IMR-90 (cell line): ENCODE data around the gene PPP2R2D. TPM values are rescaled to one million over a fixed set of nuclear protein-coding genes. Genes with fewer than 3 reads are reported as not detected.

Source experiments
- ATAC-seq: fragments of 200-7000 bp; cut with Tn5 transposase; 2 replicates; pipeline ENCODE4 v1.9.1; 2020; ENCODE audit warnings: low read depth, mild to moderate bottlenecking, moderate library complexity
- BruUV-seq: library from RNA; stranded (reverse); fragments of 400-500 nt; replicated peaks from 2 replicates; lab custom pipeline; 2021; lab: Mats Ljungman, UMichigan
- CTCF ChIA-PET: fragments of 300-600 bp; formaldehyde crosslinking; extraction: SDS; loops from one replicate; lab custom pipeline; 2021; ENCODE audit warnings: antibody characterized with exemption; lab: Yijun Ruan, JAX
- POLR2A ChIA-PET: fragments of 300-600 bp; sonication (Branson Sonifier 250); formaldehyde crosslinking; loops from one replicate; lab custom pipeline; 2022; ENCODE audit warnings: antibody characterized with exemption; ENCODE audit not compliant: unreplicated experiment; lab: Charles Lee
- DNase-seq: peaks from one replicate; pipeline ENCODE4 v3.0.0; 2013
- H2AFZ ChIP-seq: replicated peaks from 2 replicates; pipeline ENCODE3; 2013; ENCODE audit warnings: low read length, mild to moderate bottlenecking; ENCODE audit not compliant: poor library complexity
- H2AK5ac ChIP-seq: 2 replicates; pipeline ENCODE4 v1.6.1; 2013; ENCODE audit warnings: low read depth, low read length, inconsistent platforms
- H2AK9ac ChIP-seq: replicated peaks from 2 replicates; pipeline ENCODE3; 2013; ENCODE audit warnings: mild to moderate bottlenecking, low read depth, low read length, moderate library complexity; ENCODE audit not compliant: poor library complexity
- H2BK120ac ChIP-seq: 2 replicates; pipeline ENCODE4 v1.6.1; 2013; ENCODE audit warnings: low read depth, low read length, inconsistent platforms
- H2BK15ac ChIP-seq: 3 replicates; pipeline ENCODE4 v1.6.1; 2013; ENCODE audit warnings: low read depth, low read length, inconsistent platforms
- H2BK20ac ChIP-seq: 2 replicates; pipeline ENCODE4 v1.6.1; 2013; ENCODE audit warnings: low read depth, mild to moderate bottlenecking, inconsistent platforms, low read length, moderate library complexity
- H2BK5ac ChIP-seq: 2 replicates; pipeline ENCODE4 v1.6.1; 2013; ENCODE audit warnings: mild to moderate bottlenecking, low read depth, low read length, inconsistent platforms; ENCODE audit not compliant: poor library complexity, severe bottlenecking
- H3K14ac ChIP-seq: replicated peaks from 2 replicates; pipeline ENCODE4 v1.6.1; 2013; ENCODE audit warnings: low read depth, low read length, inconsistent platforms
- H3K18ac ChIP-seq: 2 replicates; pipeline ENCODE4 v1.6.1; 2013; ENCODE audit warnings: low read depth, low read length, control low read depth
- H3K23ac ChIP-seq: 2 replicates; pipeline ENCODE4 v1.6.1; 2013; ENCODE audit warnings: low read depth, low read length, inconsistent platforms
- H3K27ac ChIP-seq: 2 replicates; pipeline ENCODE4 v1.5.1; 2013; ENCODE audit warnings: mild to moderate bottlenecking, control low read depth, low read length; ENCODE audit not compliant: insufficient read depth
- H3K27me3 ChIP-seq: 2 replicates; pipeline ENCODE4 v1.6.1; 2013; ENCODE audit warnings: low read length; ENCODE audit not compliant: control insufficient read depth, insufficient read depth
- H3K36me3 ChIP-seq: 2 replicates; pipeline ENCODE4 v1.6.1; 2013; ENCODE audit warnings: low read length, mixed read lengths; ENCODE audit not compliant: control insufficient read depth, insufficient read depth
- H3K4ac ChIP-seq: 2 replicates; pipeline ENCODE4 v1.6.1; 2013; ENCODE audit warnings: low read depth, low read length, inconsistent platforms
- H3K4me1 ChIP-seq: 2 replicates; pipeline ENCODE4 v1.6.1; 2013; ENCODE audit warnings: low read length, mixed read lengths; ENCODE audit not compliant: control insufficient read depth, insufficient read depth
- H3K4me2 ChIP-seq: 2 replicates; pipeline ENCODE4 v1.6.1; 2013; ENCODE audit warnings: low read depth, mild to moderate bottlenecking, control low read depth, low read length, moderate library complexity
- H3K4me3 ChIP-seq: 2 replicates; pipeline ENCODE4 v1.5.1; 2013; ENCODE audit warnings: low read depth, mild to moderate bottlenecking, control low read depth, low read length, moderate library complexity; ENCODE audit not compliant: insufficient read depth
- H3K56ac ChIP-seq: 2 replicates; pipeline ENCODE4 v1.6.1; 2013; ENCODE audit warnings: low read length, inconsistent platforms; ENCODE audit not compliant: insufficient read depth; ENCODE audit errors: extremely low read depth
- H3K79me1 ChIP-seq, 2 experiments: 2 replicates each; pipeline ENCODE4 v1.6.1; 2013; ENCODE audit warnings: low read length in 2 of 2, inconsistent platforms in 1 of 2, low read depth in 1 of 2
- H3K9ac ChIP-seq: 2 replicates; pipeline ENCODE4 v1.6.1; 2013; ENCODE audit warnings: low read depth, low read length, control low read depth
- H3K9me1 ChIP-seq: 2 replicates; pipeline ENCODE4 v1.6.1; 2013; ENCODE audit warnings: low read length, inconsistent platforms; ENCODE audit not compliant: insufficient read depth
- H3K9me3 ChIP-seq: 2 replicates; pipeline ENCODE4 v1.6.1; 2013; ENCODE audit warnings: low read length; ENCODE audit not compliant: control insufficient read depth, insufficient read depth
- H4K20me1 ChIP-seq: 2 replicates; pipeline ENCODE4 v1.6.1; 2013; ENCODE audit warnings: low read length, inconsistent platforms; ENCODE audit not compliant: insufficient read depth
- H4K5ac ChIP-seq: 2 replicates; pipeline ENCODE4 v1.6.1; 2013; ENCODE audit warnings: mild to moderate bottlenecking, low read depth, low read length, control low read depth
- H4K8ac ChIP-seq, 2 experiments: 2 replicates each; pipeline ENCODE4 v1.6.1; 2013; ENCODE audit warnings: low read depth in 2 of 2, low read length in 2 of 2, control low read depth in 1 of 2, inconsistent platforms in 1 of 2
- H4K91ac ChIP-seq: 2 replicates; pipeline ENCODE4 v1.6.1; 2013; ENCODE audit warnings: low read depth, low read length, inconsistent platforms; ENCODE audit not compliant: insufficient read depth
- CHD1 ChIP-seq: IDR thresholded peaks from 2 replicates; pipeline ENCODE4 v1.6.1; 2012; ENCODE audit warnings: low read depth, low read length, improper control_type of control experiment
- NFE2L2 ChIP-seq: fragments of 150-350 bp; IDR thresholded peaks from 2 replicates; pipeline ENCODE4 v1.6.1; 2016; ENCODE audit warnings: low read depth, mild to moderate bottlenecking, low read length
- WGBS, 2 experiments: methylation state at CpG; one replicate each; pipeline versions ENCODE4 v1.1.5 to v1.1.7; 2013; ENCODE audit warnings: missing lambda C conversion rate in 2 of 2; ENCODE audit not compliant: insufficient read length in 1 of 2; ENCODE audit errors: extremely low coverage in 2 of 2; 5-methylcytosine and 5-hydroxymethylcytosine counted together
- dilution Hi-C: fragments of 300-500 bp; cut with HindIII; formaldehyde crosslinking; loops from one replicate; pipeline ENCODE4 v1.14.3; 2018; ENCODE audit warnings: low sequenced_read_pairs; ENCODE audit not compliant: unreplicated experiment
- in situ Hi-C: fragments of 300-500 bp; cut with MboI; formaldehyde crosslinking; loops from 3 replicates; pipeline ENCODE4 v1.14.3; 2019; ENCODE audit warnings: low sequenced_read_pairs, inconsistent platforms, mixed read lengths
- intact Hi-C: fragments of 100-400 bp; cut with micrococcal nuclease; formaldehyde crosslinking; loops from 2 replicates; pipeline ENCODE4 v1.10.0; 2022
- polyA plus RNA-seq, 3 experiments: library from polyadenylated mRNA; depleted of rRNA; stranded (reverse); fragments of >200 nt; gene quantifications; 2 replicates each; pipeline ENCODE4 v1.2.3, GENCODE V29; 2012; ENCODE audit warnings: low replicate concordance in 1 of 3
- total RNA-seq: library from RNA; depleted of rRNA; stranded (reverse); fragments of >200 nt; gene quantifications from 2 replicates; pipeline ENCODE4 v1.2.3, GENCODE V29; 2012

The PPP2R2D gene
- total and polyA plus RNA-seq, 2 of the 4 experiments (the other 2 are of a cell fraction): 22.8 to 23.8 TPM

DNA sequence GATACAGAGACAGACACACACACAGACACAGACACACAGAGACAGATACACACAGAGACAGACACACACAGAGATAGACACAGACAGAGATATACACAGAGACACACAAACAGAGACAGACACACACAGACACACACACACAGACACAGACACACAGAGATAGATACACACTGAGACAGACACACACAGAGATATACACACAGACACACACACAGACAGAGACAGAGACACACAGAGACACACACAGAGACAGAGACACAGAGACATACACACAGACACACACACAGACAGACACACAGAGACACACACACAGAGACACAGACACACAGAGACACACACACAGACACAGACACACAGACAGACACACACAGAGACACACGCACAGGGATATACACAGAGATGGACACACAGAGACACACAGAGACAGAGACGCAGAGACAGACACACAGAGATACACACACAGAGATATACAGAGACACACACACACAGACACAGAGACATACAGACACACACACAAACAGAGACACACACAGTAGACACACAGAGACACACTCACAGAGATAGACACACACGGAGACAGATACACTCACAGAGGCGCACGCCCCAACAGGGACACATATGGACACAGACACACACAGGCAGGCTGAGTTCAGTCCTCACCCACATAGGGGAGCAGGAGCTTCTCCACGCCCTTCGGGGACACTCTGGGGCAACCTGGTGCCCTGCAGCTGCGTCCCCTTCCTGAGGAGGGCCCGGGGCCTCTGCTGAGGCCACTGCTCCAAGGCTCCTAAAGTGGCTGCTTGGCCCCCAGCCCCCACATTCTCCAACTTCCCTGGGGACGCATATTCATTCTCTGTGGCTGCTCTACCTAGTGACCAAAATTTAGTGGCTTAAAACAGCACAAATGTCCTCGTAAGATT, 10.3 kb upstream of the PPP2R2D start:
- in situ Hi-C loops (no loop called here), intact Hi-C loops (no loop called here)

More for the DNA sequence above, 10.3 kb upstream of the PPP2R2D start:
- Histone ChIP-seq H2BK5ac (peak overlapping the region; percentile 49), H3K23ac (no peak overlapping the region), H4K5ac (no peak overlapping the region), H3K9me1 (no peaks in the 10 kb centered on the region), H3K56ac (no peak overlapping the region), H2BK20ac (no peak overlapping the region), H3K4me3 (no peak overlapping the region), H2BK15ac (no peak overlapping the region), H4K8ac (no peak overlapping the region), H3K36me3 (no peaks in the 10 kb centered on the region), H3K79me1 (no peaks in the 10 kb centered on the region), H2AFZ (no peak overlapping the region), H3K9ac (no peak overlapping the region), H3K4me2 (no peak overlapping the region), H2AK5ac (no peak overlapping the region), H2BK120ac (no peak overlapping the region), H3K27ac (no peak overlapping the region), H2AK9ac (peak overlapping the region; percentile 13), H3K9me3 (no peaks in the 10 kb centered on the region; the same call in 1 of the 2 replicates), H3K18ac (no peak overlapping the region), H4K20me1 (no peaks in the 10 kb centered on the region), H4K91ac (no peak overlapping the region), H3K14ac (no peak overlapping the region), H3K27me3 (peaks cover 43% of the 10 kb centered on the region), H3K4ac (no peak overlapping the region), H3K4me1 (no peaks in the 10 kb centered on the region)
- ChIA-PET CTCF (no interaction called here), POLR2A (no interaction called here)
- DNase-seq: no peak
- BruUV-seq: no TSS peak
- dilution Hi-C loops: no loop called here
- ATAC-seq: no peak
- 87% methylated on average over 3 of the region's 11 CpGs; no CpG with 5 or more reads in 1 of the 2 experiments for whole genome bisulfite sequencing, 2 experiments
- TF ChIP-seq NFE2L2 (no peak), CHD1 (no peak)
